HepG2 (cell line): ENCODE data around the gene CPNE4. TPM values are rescaled to one million over a fixed set of nuclear protein-coding genes. Genes with fewer than 3 reads are reported as not detected.
A peak's percentile ranks its signal among the peaks of the same experiment; 100 is the strongest.

Source experiments
- ATAD3A ChIP-seq: sonication (generic); formaldehyde crosslinking; IDR thresholded peaks from 2 replicates; pipeline ENCODE4 v1.4.0; 2020; ENCODE audit warnings: missing genetic modification reagents
- DDIT3 ChIP-seq: sonication (generic); formaldehyde crosslinking; IDR thresholded peaks from 2 replicates; pipeline ENCODE4 v1.4.0; 2020; ENCODE audit warnings: mild to moderate bottlenecking, missing genetic modification reagents
- ELF3 ChIP-seq: IDR thresholded peaks from 2 replicates; pipeline ENCODE4 v1.6.1; 2016; ENCODE audit warnings: missing genetic modification reagents, missing compliant biosample characterization
- GATAD2A ChIP-seq: IDR thresholded peaks from 2 replicates; pipeline ENCODE4 v1.6.1; 2016
- GZF1 ChIP-seq: sonication (generic); formaldehyde crosslinking; IDR thresholded peaks from 2 replicates; pipeline ENCODE4 v1.5.1; 2020; ENCODE audit warnings: mild to moderate bottlenecking, missing genetic modification reagents
- MED1 ChIP-seq: sonication (generic); formaldehyde crosslinking; IDR thresholded peaks from 2 replicates; pipeline ENCODE4 v1.4.0; 2020; ENCODE audit warnings: missing genetic modification reagents
- NCOA2 ChIP-seq: sonication (generic); formaldehyde crosslinking; IDR thresholded peaks from 2 replicates; pipeline ENCODE4 v1.8.0; 2022; ENCODE audit warnings: inconsistent platforms
- NCOR1 ChIP-seq: fragments of 200-600 bp; sonication (generic); IDR thresholded peaks from 2 replicates; pipeline ENCODE4 v1.7.0; 2017; ENCODE audit warnings: antibody characterized with exemption, low read length, borderline replicate concordance
- NFAT5 ChIP-seq: sonication (generic); formaldehyde crosslinking; IDR thresholded peaks from 2 replicates; pipeline ENCODE4 v1.4.0; 2020; ENCODE audit warnings: missing genetic modification reagents
- PAWR ChIP-seq: sonication (generic); formaldehyde crosslinking; IDR thresholded peaks from 2 replicates; pipeline ENCODE4 v1.4.0; 2020; ENCODE audit warnings: missing genetic modification reagents, mild to moderate bottlenecking, borderline replicate concordance
- SALL2 ChIP-seq: sonication (generic); formaldehyde crosslinking; IDR thresholded peaks from 2 replicates; pipeline ENCODE4 v1.8.1; 2023; ENCODE audit warnings: mild to moderate bottlenecking, missing genetic modification reagents, inconsistent platforms
- ZBTB34 ChIP-seq: sonication (generic); formaldehyde crosslinking; IDR thresholded peaks from 2 replicates; pipeline ENCODE4 v1.8.0; 2022; ENCODE audit warnings: mild to moderate bottlenecking, missing genetic modification reagents
- ZNF136 ChIP-seq: sonication (generic); formaldehyde crosslinking; IDR thresholded peaks from 2 replicates; pipeline ENCODE4 v1.8.1; 2022; ENCODE audit warnings: low read depth, mild to moderate bottlenecking, moderate library complexity, missing genetic modification reagents
- ZNF20 ChIP-seq: sonication (generic); formaldehyde crosslinking; IDR thresholded peaks from 2 replicates; pipeline ENCODE4 v1.4.0; 2020; ENCODE audit warnings: mild to moderate bottlenecking, moderate library complexity, missing genetic modification reagents
- ZNF691 ChIP-seq: sonication (generic); formaldehyde crosslinking; IDR thresholded peaks from 2 replicates; pipeline ENCODE4 v1.4.0; 2020; ENCODE audit warnings: missing genetic modification reagents, low read depth, mild to moderate bottlenecking, borderline replicate concordance
- ZNF749 ChIP-seq: sonication (generic); formaldehyde crosslinking; IDR thresholded peaks from 2 replicates; pipeline ENCODE4 v1.8.0; 2022; ENCODE audit warnings: mild to moderate bottlenecking, missing genetic modification reagents, moderate library complexity, borderline replicate concordance
- ZNF773 ChIP-seq: sonication (generic); formaldehyde crosslinking; IDR thresholded peaks from 2 replicates; pipeline ENCODE4 v1.4.0; 2020; ENCODE audit warnings: missing genetic modification reagents, borderline replicate concordance
- polyA plus RNA-seq, 8 experiments: library from polyadenylated mRNA; depleted of rRNA in 3 of 8; stranded (reverse) in 7 of 8; unstranded in 1 of 8; fragments of >200 nt; fragmentation: Illumina TruSeq in 4 of 8; extraction: Trizol in 4 of 8; gene quantifications; 2 replicates each; pipeline versions ENCODE4 v1.2.1 to v1.2.3, GENCODE V29; 2011 to 2016; ENCODE audit warnings: low read depth in 4 of 8, missing spikeins in 1 of 8, mixed read lengths in 1 of 8; ENCODE audit not compliant: insufficient read depth in 1 of 8
- total RNA-seq, 5 experiments: library from RNA; depleted of rRNA; stranded (reverse); fragments of >200 nt; fragmentation: Illumina TruSeq; extraction: Trizol; gene quantifications; 2 replicates each; pipeline ENCODE4 v1.2.3, GENCODE V29; 2016; ENCODE audit warnings: low read depth in 1 of 5
- TF ChIP-seq, protein P1 (sequence below): sonication (generic); formaldehyde crosslinking; conservative IDR thresholded peaks from 2 replicates; pipeline ENCODE4 v1.8.0; 2022; ENCODE audit warnings: missing genetic modification reagents

Gene CPNE4
- total and polyA plus RNA-seq, 2 of the 13 experiments (the other 11 are each of a cell fraction or from before 2014, with no cell fraction given), result not detected

- TF ChIP-seq NFAT5 (CRISPR knock-in tag) (peak; percentile 96), ELF3 (CRISPR knock-in tag) (peak; percentile 87), SALL2 (CRISPR knock-in tag) (peak; percentile 96), NCOA2 (CRISPR knock-in tag) (peak; percentile 77), ZNF749 (CRISPR knock-in tag) (peak; percentile 95), ZNF773 (CRISPR knock-in tag) (peak; percentile 90), NCOR1 (no peak; the same call in 1 of the 2 replicates), ZNF136 (no peak), ZBTB34 (CRISPR knock-in tag) (peak; percentile 80), ZNF691 (CRISPR knock-in tag) (peak; percentile 74; the same call in 1 of the 2 replicates), DDIT3 (CRISPR knock-in tag) (peak; percentile 82; the same call in 1 of the 2 replicates), MED1 (CRISPR knock-in tag) (peak; percentile 85), GATAD2A (peak; percentile 78), ATAD3A (CRISPR knock-in tag) (no peak), PAWR (CRISPR knock-in tag) (no peak; the same call in 1 of the 2 replicates), GZF1 (peak; percentile 82; the same call in 1 of the 2 replicates), ZNF20 (CRISPR knock-in tag) (no peak; the same call in 1 of the 2 replicates)
- TF ChIP-seq, protein P1, sequence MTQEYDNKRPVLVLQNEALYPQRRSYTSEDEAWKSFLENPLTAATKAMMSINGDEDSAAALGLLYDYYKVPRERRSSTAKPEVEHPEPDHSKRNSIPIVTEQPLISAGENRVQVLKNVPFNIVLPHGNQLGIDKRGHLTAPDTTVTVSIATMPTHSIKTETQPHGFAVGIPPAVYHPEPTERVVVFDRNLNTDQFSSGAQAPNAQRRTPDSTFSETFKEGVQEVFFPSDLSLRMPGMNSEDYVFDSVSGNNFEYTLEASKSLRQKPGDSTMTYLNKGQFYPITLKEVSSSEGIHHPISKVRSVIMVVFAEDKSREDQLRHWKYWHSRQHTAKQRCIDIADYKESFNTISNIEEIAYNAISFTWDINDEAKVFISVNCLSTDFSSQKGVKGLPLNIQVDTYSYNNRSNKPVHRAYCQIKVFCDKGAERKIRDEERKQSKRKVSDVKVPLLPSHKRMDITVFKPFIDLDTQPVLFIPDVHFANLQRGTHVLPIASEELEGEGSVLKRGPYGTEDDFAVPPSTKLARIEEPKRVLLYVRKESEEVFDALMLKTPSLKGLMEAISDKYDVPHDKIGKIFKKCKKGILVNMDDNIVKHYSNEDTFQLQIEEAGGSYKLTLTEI (CRISPR knock-in tag), result no peak
These were observed 532.1 kb downstream of the CPNE4 start, which contains the start of gene MRPL3 (continued) for GRCh38 chr3:131502530-131503319.
